AG09319 (cell line): ENCODE measurements around the gene VANGL2.

Experiments used
- DNase-seq: peaks from one replicate; pipeline ENCODE4 v3.0.0-alpha.2; 2010; ENCODE audit warnings: low read depth; ENCODE audit errors: extremely low read depth
- TF ChIP-seq, protein P1 (sequence below): IDR thresholded peaks from 2 replicates; pipeline ENCODE4 v1.5.1; 2011; ENCODE audit warnings: low read depth, mild to moderate bottlenecking, inconsistent platforms, low read length, moderate library complexity

VANGL2 gene

DNA sequence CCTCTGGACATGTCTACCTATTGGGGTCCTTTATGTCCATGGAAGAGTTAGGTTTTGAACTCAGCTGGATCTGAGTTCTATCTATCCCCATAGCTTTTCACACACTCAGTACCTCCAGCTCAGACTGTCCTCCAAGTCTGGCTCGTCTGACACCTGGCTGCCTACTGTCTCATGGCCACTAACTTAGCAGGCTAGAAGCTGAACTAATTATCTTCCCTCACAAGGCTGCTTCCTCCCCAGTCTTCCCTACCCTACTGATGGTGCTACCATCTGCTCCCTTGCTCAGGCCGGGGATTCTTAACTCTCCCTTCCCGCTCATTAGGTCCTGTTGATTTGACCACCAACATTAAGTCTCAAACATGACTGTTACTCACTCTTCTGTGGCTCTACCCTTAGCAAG is 13.4 kb downstream of the VANGL2 start:
- DNase-seq, result no peak
- TF ChIP-seq, protein P1, sequence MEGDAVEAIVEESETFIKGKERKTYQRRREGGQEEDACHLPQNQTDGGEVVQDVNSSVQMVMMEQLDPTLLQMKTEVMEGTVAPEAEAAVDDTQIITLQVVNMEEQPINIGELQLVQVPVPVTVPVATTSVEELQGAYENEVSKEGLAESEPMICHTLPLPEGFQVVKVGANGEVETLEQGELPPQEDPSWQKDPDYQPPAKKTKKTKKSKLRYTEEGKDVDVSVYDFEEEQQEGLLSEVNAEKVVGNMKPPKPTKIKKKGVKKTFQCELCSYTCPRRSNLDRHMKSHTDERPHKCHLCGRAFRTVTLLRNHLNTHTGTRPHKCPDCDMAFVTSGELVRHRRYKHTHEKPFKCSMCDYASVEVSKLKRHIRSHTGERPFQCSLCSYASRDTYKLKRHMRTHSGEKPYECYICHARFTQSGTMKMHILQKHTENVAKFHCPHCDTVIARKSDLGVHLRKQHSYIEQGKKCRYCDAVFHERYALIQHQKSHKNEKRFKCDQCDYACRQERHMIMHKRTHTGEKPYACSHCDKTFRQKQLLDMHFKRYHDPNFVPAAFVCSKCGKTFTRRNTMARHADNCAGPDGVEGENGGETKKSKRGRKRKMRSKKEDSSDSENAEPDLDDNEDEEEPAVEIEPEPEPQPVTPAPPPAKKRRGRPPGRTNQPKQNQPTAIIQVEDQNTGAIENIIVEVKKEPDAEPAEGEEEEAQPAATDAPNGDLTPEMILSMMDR, result no peak

DNA sequence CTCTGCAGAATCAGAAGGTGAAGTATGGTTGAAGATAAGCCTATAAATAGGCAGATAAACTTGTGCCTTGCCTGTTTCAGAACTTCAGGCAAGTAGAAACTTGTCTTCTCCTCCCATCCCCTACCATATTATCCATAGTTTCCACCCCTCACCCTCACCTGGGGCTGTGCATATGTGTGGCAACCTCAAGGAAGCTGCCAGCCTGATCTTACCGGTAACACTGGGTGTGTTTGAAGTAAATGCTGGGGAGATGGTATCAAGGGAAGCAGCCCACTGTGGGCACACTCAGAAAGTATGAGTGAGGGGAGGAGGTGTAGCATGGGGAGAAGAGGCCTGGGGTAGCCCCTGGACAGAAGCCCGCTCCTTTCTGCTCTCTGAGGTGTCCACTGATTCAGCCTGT is 14.5 kb downstream of the VANGL2 start:
- TF ChIP-seq, protein P1, result no peak
- DNase-seq, result no peak

DNA sequence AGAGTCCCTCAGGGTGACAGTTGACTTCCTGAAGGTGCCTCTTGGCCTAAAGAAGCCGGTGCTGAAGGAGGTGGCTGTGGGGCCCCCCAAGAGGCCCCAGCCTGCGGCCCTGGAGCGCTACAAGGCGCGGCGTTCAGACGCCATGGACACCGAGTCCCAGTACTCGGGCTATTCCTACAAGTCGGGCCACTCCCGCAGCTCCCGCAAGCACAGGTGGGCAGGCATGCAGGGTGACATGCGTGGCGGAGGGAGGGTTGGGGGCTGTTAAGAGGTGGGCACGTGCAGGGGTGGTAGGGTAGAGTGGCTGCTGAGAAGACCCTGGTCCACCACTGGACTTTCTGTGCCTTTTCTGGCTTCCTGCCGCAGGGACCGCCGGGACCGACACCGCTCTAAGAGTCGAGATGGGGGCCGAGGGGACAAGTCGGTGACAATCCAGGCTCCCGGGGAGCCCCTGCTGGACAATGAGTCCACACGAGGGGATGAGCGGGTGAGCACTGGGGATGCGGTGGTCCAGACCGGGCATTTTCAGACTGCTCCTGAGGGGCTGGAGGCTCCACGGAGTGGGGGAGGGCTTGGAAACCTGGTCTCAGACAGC is 15.4 kb downstream of the VANGL2 start:
- TF ChIP-seq, protein P1, result no peak
- no peak for DNase-seq

DNA sequence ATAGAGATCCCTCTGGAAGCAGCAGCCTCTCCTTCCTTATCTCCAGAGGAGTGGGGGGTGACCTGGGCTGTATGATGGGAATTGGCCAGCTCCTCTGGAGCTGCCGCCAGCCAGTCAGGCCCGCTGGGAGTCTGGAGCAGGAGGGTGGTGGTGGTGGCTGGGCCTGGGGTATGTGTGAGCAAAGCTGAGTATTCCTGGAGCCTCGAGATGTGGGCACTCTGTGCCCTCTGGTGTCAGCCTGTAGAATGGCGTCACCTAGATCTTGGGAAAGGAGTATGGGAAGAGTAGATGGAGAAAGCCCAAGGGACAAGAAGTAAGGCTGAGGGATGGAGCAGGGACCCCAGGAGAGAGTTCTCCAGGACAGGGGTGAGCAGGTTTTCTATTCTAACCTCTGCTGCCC is 16.0 kb downstream of the VANGL2 start:
- DNase-seq, result no peak
- TF ChIP-seq, protein P1, result peak; percentile 15

DNA sequence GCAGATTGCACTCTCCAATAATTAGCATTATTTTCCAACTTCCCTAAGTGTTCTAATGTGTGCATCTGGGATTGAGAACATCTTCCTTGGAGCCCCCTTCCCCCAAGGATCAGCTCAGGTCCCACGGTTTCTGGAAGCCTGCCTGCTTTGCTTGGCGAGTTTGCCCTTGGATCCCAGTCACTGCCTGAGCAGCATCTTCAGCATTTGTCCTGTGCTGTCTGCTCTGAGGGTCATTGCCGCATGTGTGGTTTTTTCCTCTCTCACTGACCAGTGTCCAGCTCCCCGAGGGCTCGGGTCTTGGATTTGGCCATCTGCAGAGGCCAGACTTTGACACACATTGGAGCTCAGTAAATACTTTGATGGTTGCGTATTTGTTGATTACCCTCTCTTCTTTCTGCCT is 18.1 kb downstream of the VANGL2 start:
- no peak for DNase-seq
- TF ChIP-seq, protein P1, result no peak

DNA sequence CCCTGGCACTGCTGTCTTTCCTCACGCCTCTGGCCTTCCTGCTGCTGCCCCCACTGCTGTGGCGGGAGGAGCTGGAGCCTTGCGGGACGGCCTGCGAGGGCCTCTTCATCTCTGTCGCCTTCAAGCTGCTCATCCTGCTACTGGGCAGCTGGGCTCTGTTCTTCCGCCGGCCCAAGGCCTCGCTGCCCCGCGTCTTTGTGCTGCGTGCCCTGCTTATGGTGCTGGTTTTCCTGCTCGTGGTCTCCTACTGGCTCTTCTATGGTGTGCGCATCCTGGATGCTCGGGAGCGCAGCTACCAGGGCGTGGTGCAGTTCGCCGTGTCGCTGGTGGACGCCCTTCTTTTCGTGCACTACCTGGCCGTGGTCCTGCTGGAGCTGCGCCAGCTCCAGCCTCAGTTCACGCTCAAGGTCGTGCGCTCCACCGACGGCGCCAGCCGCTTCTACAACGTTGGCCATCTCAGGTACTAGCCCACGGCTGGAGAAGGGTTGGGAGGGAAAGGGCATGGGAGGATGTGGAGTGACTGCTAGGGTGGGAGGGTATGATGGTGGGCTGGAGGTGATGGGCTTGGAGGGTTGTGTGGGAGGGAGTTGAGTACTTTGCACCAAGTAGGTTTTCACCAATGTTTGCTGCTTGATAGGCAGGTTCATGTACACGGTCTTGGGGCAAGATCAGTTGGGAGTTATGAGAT is 18.9 kb downstream of the VANGL2 start:
- DNase-seq, result no peak
- TF ChIP-seq, protein P1, result no peak

DNA sequence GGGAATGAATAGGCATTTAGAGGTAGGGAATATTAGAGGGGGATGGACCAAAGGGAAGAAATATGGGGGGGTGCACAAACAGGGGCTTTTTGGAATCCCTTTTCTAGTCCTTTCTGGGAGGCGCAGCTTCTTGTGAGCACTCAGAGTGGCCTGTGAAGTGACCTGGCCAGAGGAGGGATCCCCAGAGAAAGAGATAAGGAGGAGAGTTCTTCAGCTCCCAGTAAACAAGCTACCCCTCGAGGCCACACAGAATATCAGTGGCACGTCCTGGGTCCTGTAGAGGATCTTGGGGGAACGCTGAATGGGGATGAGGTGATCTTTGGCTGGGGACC is 19.4 kb downstream of the VANGL2 start:
- no peak for DNase-seq
- TF ChIP-seq, protein P1, result no peak
